Measurements from ENCODE around the gene CCL20. TPM values are rescaled to one million over a fixed set of nuclear protein-coding genes. Genes with fewer than 3 reads are reported as not detected.

CCL20 gene
- total and polyA plus RNA-seq, 2 of the 13 experiments (the other 11 are each of a cell fraction or from before 2014, with no cell fraction given), result 223 to 903 TPM

GRCh38 chr2:227813229-227813561 lies 447 bp upstream of the CCL20 start (continued):
- peak; percentile 16; the same call in 1 of the 2 replicates for TF ChIP-seq ARID2 (CRISPR knock-in tag; IDR thresholded peaks at IDR 0.05; ENCODE audit: borderline replicate concordance)
- TF ChIP-seq ZBTB1 (CRISPR knock-in tag; IDR thresholded peaks at IDR 0.05; ENCODE audit: borderline replicate concordance), result no peak
- TF ChIP-seq FOSL2 (CRISPR knock-in tag; IDR thresholded peaks at IDR 0.05), result no peak
- peak; percentile 60; the same call in 1 of the 2 replicates for TF ChIP-seq ZSCAN9 (CRISPR knock-in tag; IDR thresholded peaks at IDR 0.05; ENCODE audit: borderline replicate concordance)
- 0 out of 2 replicates have a peak, but pooled peaks have one; percentile 26 for TF ChIP-seq ZSCAN5A (CRISPR knock-in tag; IDR thresholded peaks at IDR 0.05; ENCODE audit: borderline replicate concordance)
- TF ChIP-seq KDM1A (CRISPR knock-in tag; IDR thresholded peaks at IDR 0.05), result peak; percentile 59
- no peak for TF ChIP-seq NCOR1 (IDR thresholded peaks at IDR 0.05; ENCODE audit: borderline replicate concordance, low read length)
- TF ChIP-seq SMARCC2 (IDR thresholded peaks at IDR 0.05), result 0 out of 2 replicates have a peak, but pooled peaks have one; percentile 21
- TF ChIP-seq ZNF20 (CRISPR knock-in tag; IDR thresholded peaks at IDR 0.05), result no peak
- no peak for TF ChIP-seq MYNN (CRISPR knock-in tag; IDR thresholded peaks at IDR 0.05; ENCODE audit: low read depth)
- no peak for TF ChIP-seq ZNF512 (CRISPR knock-in tag; IDR thresholded peaks at IDR 0.05)
- TF ChIP-seq RFXAP (CRISPR knock-in tag; IDR thresholded peaks at IDR 0.05; ENCODE audit: borderline replicate concordance), result no peak
- TF ChIP-seq U2AF1 (optimal IDR thresholded peaks at IDR 0.05; ENCODE audit: low read depth, low read length), result no peak
- TF ChIP-seq RELA (CRISPR knock-in tag; IDR thresholded peaks at IDR 0.05), result no peak; the same call in 1 of the 2 replicates
- TF ChIP-seq SNAPC4 (CRISPR knock-in tag; IDR thresholded peaks at IDR 0.05), result no peak
- TF ChIP-seq ZNF703 (CRISPR knock-in tag; IDR thresholded peaks at IDR 0.05; ENCODE audit: borderline replicate concordance), result no peak
- no peak for TF ChIP-seq RARA (CRISPR knock-in tag; IDR thresholded peaks at IDR 0.05)
- 0 out of 2 replicates have a peak, but pooled peaks have one; percentile 52 for TF ChIP-seq TOPORS (CRISPR knock-in tag; IDR thresholded peaks at IDR 0.05)
- 0 out of 2 replicates have a peak, but pooled peaks have one; percentile 11 for TF ChIP-seq RFX3 (CRISPR knock-in tag; IDR thresholded peaks at IDR 0.05)
- TF ChIP-seq ZNF7 (CRISPR knock-in tag; IDR thresholded peaks at IDR 0.05), result no peak
- TF ChIP-seq GLMP (CRISPR knock-in tag; IDR thresholded peaks at IDR 0.05; ENCODE audit: borderline replicate concordance), result no peak
- TF ChIP-seq ZNF136 (CRISPR knock-in tag; IDR thresholded peaks at IDR 0.05; ENCODE audit: low read depth), result no peak; the same call in 1 of the 2 replicates
- no peak for TF ChIP-seq DPF2 (CRISPR knock-in tag; IDR thresholded peaks at IDR 0.05; ENCODE audit: borderline replicate concordance, low read depth)
- no peak for TF ChIP-seq DMAP1 (CRISPR knock-in tag; IDR thresholded peaks at IDR 0.05)
